Tibial nerve (tissue), 4 donors: Measurements from ENCODE around the gene LAMP5.

Source experiments
- CTCF ChIP-seq, 5 experiments: fragments of 200-600 bp in 3 of 5; fragments of 450-650 bp in 2 of 5; sonication (generic) in 3 of 5; IDR thresholded peaks; one replicate each; pipeline ENCODE4 v1.5.1; 2016 to 2019; ENCODE audit warnings: antibody characterized with exemption in 5 of 5, mild to moderate bottlenecking in 3 of 5, moderate library complexity in 2 of 5
- EP300 ChIP-seq, 2 donors: sonication (generic); formaldehyde crosslinking; IDR thresholded peaks; one replicate each; pipeline ENCODE4 v1.6.1; 2017; ENCODE audit warnings: antibody characterized with exemption in 2 of 2, mild to moderate bottlenecking in 1 of 2
- POLR2A ChIP-seq, 2 donors: fragments of 450-650 bp; IDR thresholded peaks; one replicate each; pipeline ENCODE4 v1.6.1; 2017; ENCODE audit warnings: antibody characterized with exemption in 2 of 2, mild to moderate bottlenecking in 2 of 2, moderate library complexity in 2 of 2

- TF ChIP-seq POLR2A (IDR thresholded peaks at IDR 0.05) (no peak), CTCF (IDR thresholded peaks at IDR 0.05) (no peak), EP300 (IDR thresholded peaks at IDR 0.05) (no peak)
Measured at GRCh38 chr20:9577397-9577796, 63.0 kb downstream of the LAMP5 start.
